ENCODE data around the gene CDC42BPB. TPM values are rescaled to one million over a fixed set of nuclear protein-coding genes. Genes with fewer than 3 reads are reported as not detected.
A peak's percentile ranks its signal among the peaks of the same experiment; 100 is the strongest.

The CDC42BPB gene
- total RNA-seq, 1 donor from 2014 or later = 165 TPM

- DNase-seq (ENCODE audit: low spot score) = no peak
Measured at GRCh38 chr14:103019826-103020225, 37.5 kb downstream of the CDC42BPB start.

- no peak for DNase-seq (ENCODE audit: low spot score)
Measured at GRCh38 chr14:103019236-103019635, 38.1 kb downstream of the CDC42BPB start.

- DNase-seq (ENCODE audit: low spot score) = no peak
Measured at GRCh38 chr14:103016594-103016993, 40.8 kb downstream of the CDC42BPB start.

DNA sequence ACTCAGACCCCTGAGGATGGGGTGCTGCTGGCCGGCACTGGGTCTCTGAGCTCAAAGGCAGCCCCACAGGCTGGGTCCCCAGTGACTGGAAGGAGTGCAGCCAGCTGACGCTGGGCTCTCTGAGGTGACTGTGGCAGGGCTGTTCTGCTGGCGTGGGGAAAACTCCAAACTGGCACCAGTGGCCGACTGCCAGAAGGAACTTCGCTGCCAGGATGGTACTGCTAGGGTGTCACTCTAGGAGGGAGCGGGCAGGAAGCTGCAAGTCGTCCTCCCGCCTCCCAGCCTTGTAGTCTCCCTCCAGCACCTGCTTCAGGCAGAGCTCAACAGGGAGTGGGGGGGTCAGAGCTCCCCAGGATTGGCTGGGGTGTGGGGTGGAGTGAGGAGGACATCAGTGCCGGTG, 41.3 kb downstream of the CDC42BPB start:
- peak; percentile 57 for DNase-seq (ENCODE audit: low spot score)

- DNase-seq (ENCODE audit: low spot score) = no peak
Measured at GRCh38 chr14:103015426-103015825, 41.9 kb downstream of the CDC42BPB start.

DNA sequence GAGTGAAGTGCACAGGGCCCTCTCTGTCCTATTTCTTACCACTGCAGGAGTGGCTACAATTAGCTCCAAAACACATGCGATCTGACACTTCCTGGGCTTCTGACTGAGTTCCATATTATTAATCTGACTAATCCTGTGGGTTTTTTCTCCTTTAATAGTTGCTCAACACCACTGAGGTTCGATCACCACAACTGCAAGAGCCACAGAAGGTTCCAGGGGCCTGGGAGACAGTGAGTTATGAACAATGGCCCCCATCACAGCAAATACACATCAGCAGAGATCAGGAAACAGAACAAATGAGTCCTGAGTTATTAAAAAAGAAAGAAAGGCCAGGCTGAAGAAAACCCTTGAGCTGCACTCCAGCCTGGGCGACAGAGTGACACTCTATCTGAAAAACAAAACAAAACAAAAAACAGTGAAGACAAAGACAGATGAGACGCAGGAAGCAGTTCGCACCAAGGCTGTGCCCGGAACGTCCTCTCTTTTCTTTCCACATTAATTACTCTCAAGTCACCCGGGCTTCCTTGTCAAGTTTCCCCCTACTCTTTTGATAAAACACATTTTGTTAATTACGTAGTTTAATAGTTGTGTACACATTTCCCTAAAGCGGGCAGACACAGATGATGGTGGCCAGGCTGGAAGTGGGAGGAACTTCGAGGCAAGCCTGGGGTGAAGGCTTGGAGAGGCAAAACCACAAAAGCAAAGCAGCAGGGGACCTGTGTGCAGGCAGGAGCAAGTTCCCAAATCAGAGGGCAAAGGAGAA, 42.7 kb downstream of the CDC42BPB start:
- no peak for DNase-seq (ENCODE audit: low spot score)

DNA sequence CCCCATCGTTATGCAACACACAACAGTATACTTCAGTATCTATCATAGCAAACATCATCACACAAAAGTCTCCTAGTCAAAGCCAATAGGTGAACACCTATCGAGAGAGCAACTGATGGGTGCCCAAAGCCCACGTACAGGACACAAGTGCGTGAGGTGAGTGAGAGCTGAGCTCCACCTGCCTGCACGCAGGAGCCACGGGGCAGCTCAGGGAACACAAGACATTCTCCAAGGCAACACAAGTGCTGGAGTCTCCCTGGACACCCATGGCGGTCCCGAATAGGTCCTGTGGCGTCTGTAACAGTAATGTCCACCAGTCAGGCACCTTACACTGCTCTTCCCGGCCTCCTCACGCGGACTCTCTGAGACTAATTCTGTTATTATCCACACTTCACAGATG, 44.3 kb downstream of the CDC42BPB start:
- DNase-seq (ENCODE audit: low spot score) = no peak

- DNase-seq (ENCODE audit: low spot score) = no peak
Measured at GRCh38 chr14:103009559-103009958, 47.8 kb downstream of the CDC42BPB start.

DNA sequence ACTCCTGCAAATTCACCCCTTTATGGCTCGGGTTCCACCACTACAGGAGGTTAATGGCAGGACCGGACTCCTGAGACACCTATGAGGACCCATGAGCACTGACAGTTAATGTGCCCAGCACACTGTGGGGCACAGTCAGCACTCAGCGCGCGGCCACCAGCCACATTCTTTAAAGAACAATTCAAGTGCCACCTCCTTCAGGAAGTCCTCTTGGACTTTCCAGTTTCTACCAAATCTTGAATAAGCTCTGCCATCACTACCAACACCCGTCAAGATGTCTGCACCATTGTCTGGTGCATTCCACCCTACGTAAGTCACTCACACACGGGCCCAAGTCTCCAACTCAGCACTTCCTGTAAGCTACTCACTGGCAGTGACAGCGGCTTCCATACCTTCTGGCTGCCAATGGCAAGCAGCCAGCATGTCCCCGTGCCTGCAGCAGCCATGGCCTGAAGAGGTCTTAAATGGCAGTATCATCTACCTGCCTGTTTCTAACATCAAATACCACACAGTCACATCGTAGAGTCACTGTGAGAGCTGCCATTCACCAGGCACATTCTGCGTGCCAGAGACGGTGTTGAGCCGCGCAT, 48.5 kb downstream of the CDC42BPB start:
- DNase-seq (ENCODE audit: low spot score) = no peak

- DNase-seq (ENCODE audit: low spot score) = no peak
Measured at GRCh38 chr14:103008126-103008525, 49.2 kb downstream of the CDC42BPB start.

- no peak for DNase-seq (ENCODE audit: low spot score)
Measured at GRCh38 chr14:103007555-103007954, 49.8 kb downstream of the CDC42BPB start.

- DNase-seq (ENCODE audit: low spot score) = no peak
Measured at GRCh38 chr14:103006991-103007520, 50.3 kb downstream of the CDC42BPB start.

DNA sequence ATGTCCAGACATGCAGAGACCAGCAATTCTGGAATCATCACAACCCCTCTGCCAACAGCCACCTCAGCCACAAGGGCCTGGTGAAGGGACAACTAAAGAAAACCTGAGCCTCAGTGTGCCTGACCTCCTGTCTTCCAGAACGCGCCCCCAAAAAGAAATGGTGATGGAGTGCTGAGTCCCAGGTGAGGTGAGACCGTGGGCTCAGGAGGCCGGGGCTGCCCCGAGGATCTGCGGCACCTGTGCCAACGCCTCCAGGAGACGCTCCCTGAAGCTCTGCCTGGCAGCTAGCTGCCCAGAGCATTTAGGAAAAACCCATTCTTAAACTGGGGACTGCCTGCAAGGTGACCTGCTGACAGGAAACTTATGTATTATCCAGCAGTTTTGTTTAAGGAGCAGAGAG, 51.2 kb downstream of the CDC42BPB start:
- no peak for DNase-seq (ENCODE audit: low spot score)

GRCh38 chr14:103003850-103004249, 53.5 kb downstream of the CDC42BPB start:
- no peak for DNase-seq (ENCODE audit: low spot score)

GRCh38 chr14:103003351-103003615, 54.1 kb downstream of the CDC42BPB start:
- no peak for DNase-seq (ENCODE audit: low spot score)

GRCh38 chr14:103002578-103003350, 54.6 kb downstream of the CDC42BPB start:
- DNase-seq (ENCODE audit: low spot score) = no peak

GRCh38 chr14:103001651-103002396, 55.5 kb downstream of the CDC42BPB start:
- no peak for DNase-seq (ENCODE audit: low spot score)

DNA sequence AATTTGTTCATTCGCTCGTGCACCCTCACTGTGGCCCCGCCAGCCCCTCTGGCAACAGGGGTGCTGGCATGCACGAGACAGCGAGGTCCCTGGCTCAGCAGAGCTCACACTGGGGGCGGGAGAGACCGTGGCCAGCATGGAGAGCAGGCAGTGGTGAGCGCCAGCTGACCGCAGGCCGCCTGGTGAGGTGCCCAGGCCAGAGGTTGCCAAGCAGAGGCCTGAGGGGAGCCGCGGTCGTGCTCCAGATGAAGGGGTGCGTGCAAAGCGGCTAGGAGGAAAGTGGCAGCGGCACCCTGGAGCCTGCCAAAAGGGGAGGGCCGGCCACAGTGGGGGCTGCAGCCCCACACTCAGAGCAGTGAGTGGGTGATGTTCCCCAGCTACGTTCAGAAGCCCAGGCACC, 56.1 kb downstream of the CDC42BPB start:
- DNase-seq (ENCODE audit: low spot score) = no peak

DNA sequence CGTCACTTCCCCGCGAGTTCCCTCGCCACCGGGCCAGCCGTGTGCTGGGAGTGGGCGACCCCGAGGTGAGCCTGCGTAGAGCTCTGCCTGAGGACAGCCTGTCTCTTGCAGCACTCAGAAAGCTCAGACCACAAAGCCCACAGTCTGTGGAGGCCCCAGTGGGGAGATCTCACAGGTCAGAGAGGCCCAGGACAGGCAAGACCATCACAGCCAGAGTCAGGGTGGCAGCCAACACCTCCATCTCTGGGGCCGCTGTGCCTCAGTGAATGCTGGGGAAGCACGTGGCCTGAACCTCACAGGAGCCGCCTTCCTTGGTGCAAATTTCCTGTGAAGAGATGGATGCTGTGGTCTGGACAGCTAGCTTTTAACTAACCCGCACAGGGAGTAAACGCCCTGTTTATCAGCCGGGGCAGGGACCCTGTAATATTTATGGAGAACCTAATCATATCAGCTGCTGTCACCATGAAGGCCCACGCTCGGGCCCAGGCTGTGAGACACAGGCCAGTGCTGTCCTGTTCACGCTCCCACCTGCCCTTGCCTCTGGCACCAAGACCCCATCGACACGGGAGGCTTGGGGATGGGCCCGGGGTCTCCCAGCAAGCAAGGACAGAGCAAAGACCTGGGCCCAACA, 56.9 kb downstream of the CDC42BPB start:
- no peak for DNase-seq (ENCODE audit: low spot score)

DNA sequence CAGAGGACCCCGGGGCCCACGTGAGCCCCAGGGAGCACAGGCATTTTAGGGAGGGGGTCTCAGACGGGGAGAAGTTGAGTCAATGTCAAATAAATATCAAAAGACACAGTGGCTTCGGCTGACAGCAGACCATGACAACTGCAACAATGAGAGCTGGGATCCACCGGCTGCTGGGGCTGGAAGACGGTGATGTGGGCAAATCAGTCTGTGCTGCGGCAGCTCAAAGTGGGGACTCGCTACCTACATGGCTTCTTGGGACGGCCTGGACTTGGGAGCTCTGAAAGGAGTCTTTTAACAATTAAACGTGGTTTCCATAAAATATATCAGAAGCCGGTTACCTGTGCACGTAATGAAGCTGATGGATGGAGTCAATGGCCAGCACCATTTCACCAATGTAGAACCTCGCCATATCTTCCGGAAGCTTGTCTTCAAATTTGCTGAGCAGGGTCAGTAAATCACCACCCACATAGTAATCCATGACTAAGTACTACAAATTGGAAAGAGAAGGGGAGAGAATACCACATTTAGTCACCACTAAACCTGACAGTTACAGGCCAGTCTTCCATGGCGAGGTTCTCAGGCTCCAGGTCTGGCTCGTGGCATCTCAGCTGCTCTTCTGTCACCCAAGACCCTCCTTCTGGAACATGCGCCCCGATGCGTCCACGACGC, 58.0 kb downstream of the CDC42BPB start:
- DNase-seq (ENCODE audit: low spot score) = no peak

GRCh38 chr14:102998393-102998792, 59.0 kb downstream of the CDC42BPB start:
- no peak for DNase-seq (ENCODE audit: low spot score)
